Parathyroid adenoma (tissue), 2 donors: Measurements from ENCODE around the gene MYH7B.

Source experiments
- H2AFZ ChIP-seq: fragments of 300-600 bp; sonication (generic); one replicate; pipeline ENCODE4 v1.7.0; 2017; ENCODE audit warnings: antibody characterized with exemption, mild to moderate bottlenecking
- H3K27ac ChIP-seq: fragments of 300-600 bp; sonication (generic); one replicate; pipeline ENCODE4 v1.7.0; 2017
- H3K27me3 ChIP-seq: fragments of 300-600 bp; sonication (generic); one replicate; pipeline ENCODE4 v1.7.0; 2017; ENCODE audit warnings: low read length; ENCODE audit not compliant: control insufficient read depth, insufficient read depth
- H3K36me3 ChIP-seq: fragments of 300-600 bp; sonication (generic); one replicate; pipeline ENCODE4 v1.7.0; 2017; ENCODE audit warnings: low read length; ENCODE audit not compliant: control insufficient read depth, insufficient read depth
- H3K4me1 ChIP-seq: fragments of 300-600 bp; sonication (generic); one replicate; pipeline ENCODE4 v1.7.0; 2017; ENCODE audit warnings: control low read depth
- H3K4me2 ChIP-seq: fragments of 300-600 bp; sonication (generic); one replicate; pipeline ENCODE4 v1.7.0; 2017; ENCODE audit warnings: low read length
- H3K4me3 ChIP-seq: fragments of 300-600 bp; sonication (generic); one replicate; pipeline ENCODE4 v1.7.0; 2017; ENCODE audit warnings: low read depth, low read length
- H3K79me2 ChIP-seq: fragments of 300-600 bp; sonication (generic); one replicate; pipeline ENCODE4 v1.7.0; 2017; ENCODE audit warnings: control low read depth
- H3K9ac ChIP-seq: fragments of 300-600 bp; sonication (generic); one replicate; pipeline ENCODE4 v1.7.0; 2017; ENCODE audit warnings: mild to moderate bottlenecking
- H3K9me3 ChIP-seq: fragments of 300-600 bp; sonication (generic); one replicate; pipeline ENCODE4 v1.7.0; 2017; ENCODE audit warnings: low read length; ENCODE audit not compliant: control insufficient read depth
- CTCF ChIP-seq: fragments of 300-600 bp; sonication (generic); IDR thresholded peaks from one replicate; pipeline ENCODE4 v1.7.0; 2017; ENCODE audit warnings: antibody characterized with exemption, mild to moderate bottlenecking
- donor health status: primary hyperparathyroidism.

MYH7B gene

GRCh38 chr20:34977365-34978091 lies 21.9 kb downstream of the MYH7B start:
- Histone ChIP-seq H3K9me3 (no peaks in the 10 kb centered on the region), H3K4me1 (no peaks in the 10 kb centered on the region), H3K27ac (no peak overlapping the region), H3K4me2 (no peak overlapping the region), H3K36me3 (no peaks in the 10 kb centered on the region), H2AFZ (no peak overlapping the region), H3K79me2 (no peaks in the 10 kb centered on the region), H3K27me3 (no peaks in the 10 kb centered on the region), H3K9ac (no peak overlapping the region), H3K4me3 (no peak overlapping the region)
- no peak for TF ChIP-seq CTCF

- no peak overlapping the region for H3K4me2 ChIP-seq
- no peak overlapping the region for H2AFZ ChIP-seq
- no peaks in the 10 kb centered on the region for H3K27me3 ChIP-seq
- H3K4me3 ChIP-seq, result no peak overlapping the region
- no peak for TF ChIP-seq CTCF
- no peak overlapping the region for H3K9ac ChIP-seq
- H3K4me1 ChIP-seq, result no peaks in the 10 kb centered on the region
- no peaks in the 10 kb centered on the region for H3K79me2 ChIP-seq
- H3K9me3 ChIP-seq, result no peaks in the 10 kb centered on the region
- H3K36me3 ChIP-seq, result no peaks in the 10 kb centered on the region
- H3K27ac ChIP-seq, result no peak overlapping the region
Observed at GRCh38 chr20:34978092-34978744, 22.6 kb downstream of the MYH7B start.

GRCh38 chr20:34979366-34980153 lies 23.9 kb downstream of the MYH7B start:
- Histone ChIP-seq H3K79me2 (no peaks in the 10 kb centered on the region), H3K27ac (no peak overlapping the region), H3K4me2 (no peak overlapping the region), H3K4me1 (no peaks in the 10 kb centered on the region), H3K36me3 (no peaks in the 10 kb centered on the region), H3K9ac (no peak overlapping the region), H3K27me3 (no peaks in the 10 kb centered on the region), H2AFZ (no peak overlapping the region), H3K4me3 (no peak overlapping the region), H3K9me3 (no peaks in the 10 kb centered on the region)
- TF ChIP-seq CTCF, result no peak

- Histone ChIP-seq H3K9ac (no peak overlapping the region), H3K4me1 (no peaks in the 10 kb centered on the region), H3K4me3 (no peak overlapping the region), H3K36me3 (no peaks in the 10 kb centered on the region), H3K27me3 (no peaks in the 10 kb centered on the region), H3K4me2 (no peak overlapping the region), H2AFZ (no peak overlapping the region), H3K27ac (no peak overlapping the region), H3K79me2 (no peaks in the 10 kb centered on the region), H3K9me3 (no peaks in the 10 kb centered on the region)
- no peak for TF ChIP-seq CTCF
Observed at GRCh38 chr20:34980543-34981233, 25.0 kb downstream of the MYH7B start.
